GM18502 (cell line): Measurements from ENCODE around the gene DDX24.

Experiments
- ATAC-seq: cut with Tn5 transposase; IDR thresholded peaks from one replicate; pipeline ENCODE4 v1.9.1; 2021; ENCODE audit warnings: mild to moderate bottlenecking; ENCODE audit not compliant: unreplicated experiment, poor library complexity

DDX24 gene, protein sequence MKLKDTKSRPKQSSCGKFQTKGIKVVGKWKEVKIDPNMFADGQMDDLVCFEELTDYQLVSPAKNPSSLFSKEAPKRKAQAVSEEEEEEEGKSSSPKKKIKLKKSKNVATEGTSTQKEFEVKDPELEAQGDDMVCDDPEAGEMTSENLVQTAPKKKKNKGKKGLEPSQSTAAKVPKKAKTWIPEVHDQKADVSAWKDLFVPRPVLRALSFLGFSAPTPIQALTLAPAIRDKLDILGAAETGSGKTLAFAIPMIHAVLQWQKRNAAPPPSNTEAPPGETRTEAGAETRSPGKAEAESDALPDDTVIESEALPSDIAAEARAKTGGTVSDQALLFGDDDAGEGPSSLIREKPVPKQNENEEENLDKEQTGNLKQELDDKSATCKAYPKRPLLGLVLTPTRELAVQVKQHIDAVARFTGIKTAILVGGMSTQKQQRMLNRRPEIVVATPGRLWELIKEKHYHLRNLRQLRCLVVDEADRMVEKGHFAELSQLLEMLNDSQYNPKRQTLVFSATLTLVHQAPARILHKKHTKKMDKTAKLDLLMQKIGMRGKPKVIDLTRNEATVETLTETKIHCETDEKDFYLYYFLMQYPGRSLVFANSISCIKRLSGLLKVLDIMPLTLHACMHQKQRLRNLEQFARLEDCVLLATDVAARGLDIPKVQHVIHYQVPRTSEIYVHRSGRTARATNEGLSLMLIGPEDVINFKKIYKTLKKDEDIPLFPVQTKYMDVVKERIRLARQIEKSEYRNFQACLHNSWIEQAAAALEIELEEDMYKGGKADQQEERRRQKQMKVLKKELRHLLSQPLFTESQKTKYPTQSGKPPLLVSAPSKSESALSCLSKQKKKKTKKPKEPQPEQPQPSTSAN

DNA sequence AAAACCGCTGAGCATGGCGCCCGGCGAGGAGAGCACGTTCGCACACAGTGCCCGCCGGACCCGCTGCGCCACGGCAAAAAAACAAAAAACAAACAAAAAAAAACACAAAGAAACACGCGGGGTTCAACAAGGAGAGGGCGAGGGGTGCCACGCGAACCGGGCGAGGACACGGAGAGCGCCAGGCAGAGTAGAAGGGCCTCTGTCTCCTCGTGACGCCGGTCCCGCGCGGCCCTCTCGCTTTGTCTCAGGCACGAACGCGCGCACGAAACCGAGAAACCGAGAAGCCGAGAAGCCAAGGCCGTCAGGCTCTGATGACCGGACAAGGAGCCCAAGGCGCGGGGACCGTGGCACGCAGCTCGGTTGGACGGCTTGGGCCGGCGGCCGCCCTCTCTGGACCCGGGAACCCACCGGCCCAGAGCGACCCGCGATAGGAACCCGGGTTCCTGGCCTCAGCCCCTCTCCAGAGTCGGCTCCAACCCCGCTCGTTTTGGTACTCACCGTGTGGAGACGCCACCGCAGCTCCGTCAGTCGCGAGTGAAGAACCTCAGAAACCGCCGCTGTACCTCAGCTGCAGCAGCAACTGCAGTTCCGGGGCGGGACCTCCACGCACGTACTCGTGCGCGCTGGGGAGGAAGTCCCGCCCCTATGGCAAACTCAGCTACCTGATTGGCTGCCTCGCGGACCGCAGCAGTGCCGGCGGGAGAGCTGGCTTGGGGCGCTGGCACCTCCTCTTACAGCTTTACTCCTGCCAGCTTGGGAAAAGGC is at the start of gene DDX24, which contains the start of gene IFI27L1:
TSS of gene DDX24 (minus strand) at position 582 of the 765 bp plus-strand sequence. CDS start 1,460 bp downstream, outside the sequence.
TSS of gene IFI27L1 (plus strand) at position 690 of the 765 bp plus-strand sequence. CDS start 15,628 bp downstream, outside the sequence.
- peak; percentile 98 for ATAC-seq

DNA sequence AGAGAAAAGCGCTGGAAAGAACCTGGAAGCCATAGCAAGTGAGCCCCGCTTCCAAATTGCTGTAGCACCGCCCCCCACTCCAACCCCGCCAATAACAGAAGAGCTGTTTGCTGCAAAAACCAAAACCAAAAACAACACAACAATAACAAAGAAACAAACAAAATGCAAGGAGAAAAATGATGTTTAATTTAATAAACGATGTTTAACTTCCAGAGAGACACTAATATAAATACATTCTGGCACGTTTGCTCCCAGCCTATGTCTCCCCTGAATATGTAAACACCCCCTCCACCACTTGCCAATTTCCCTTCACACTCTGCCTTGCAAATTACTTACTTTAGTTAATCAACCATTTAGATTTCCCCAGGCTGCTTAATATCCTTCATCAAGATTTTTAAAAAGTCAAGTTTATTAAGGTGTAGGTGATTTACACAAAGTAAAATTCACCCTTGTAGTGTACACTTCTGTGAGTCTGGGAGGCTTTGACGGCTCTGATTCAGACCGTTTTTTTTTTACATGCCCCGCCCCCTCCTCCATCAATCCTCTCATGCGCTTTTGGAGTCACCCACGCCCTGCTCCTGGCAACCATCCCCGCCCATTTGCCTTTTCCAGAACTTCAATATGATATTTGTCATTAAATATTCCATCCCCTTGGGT is 48.9 kb upstream of the DDX24 start:
- ATAC-seq = no peak

DNA sequence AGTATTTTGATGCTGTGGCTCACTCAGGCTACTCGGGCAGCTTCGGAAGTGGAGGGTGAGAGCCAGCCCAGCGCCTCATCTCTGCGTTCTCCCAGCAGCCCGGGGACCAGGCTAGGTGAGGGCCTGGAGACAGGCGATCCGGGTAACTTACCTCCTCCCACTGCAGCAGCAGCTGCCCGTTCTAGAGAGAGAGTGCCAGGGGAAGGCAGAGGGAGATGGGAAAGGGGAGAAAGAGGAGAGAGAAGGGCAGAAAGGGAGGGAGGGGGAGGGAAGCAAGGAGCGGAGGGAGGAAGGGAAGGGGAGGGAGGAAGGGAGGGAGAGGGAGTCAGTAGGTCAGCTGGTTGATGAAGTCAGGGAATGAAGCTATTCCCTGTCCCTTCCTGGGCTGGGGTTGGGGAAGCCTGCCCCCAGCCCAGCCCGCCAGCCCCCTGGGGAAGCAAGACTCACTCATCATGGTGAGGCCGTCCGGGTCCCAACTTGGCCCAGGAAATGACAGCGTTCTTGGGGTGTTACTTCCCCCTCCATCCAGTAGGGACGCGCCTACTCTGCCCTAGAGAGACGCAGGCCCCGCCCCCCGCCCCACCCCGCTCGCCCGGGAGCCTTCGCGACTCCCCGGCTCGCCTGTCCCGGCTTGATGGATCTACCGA is 48.2 kb upstream of the DDX24 start, which contains the start of gene IFI27L2:
TSS of gene IFI27L2 (minus strand) at position 494 of the 647 bp plus-strand sequence. CDS start at position 454, 40 bp downstream.
- peak; percentile 97 for ATAC-seq

DNA sequence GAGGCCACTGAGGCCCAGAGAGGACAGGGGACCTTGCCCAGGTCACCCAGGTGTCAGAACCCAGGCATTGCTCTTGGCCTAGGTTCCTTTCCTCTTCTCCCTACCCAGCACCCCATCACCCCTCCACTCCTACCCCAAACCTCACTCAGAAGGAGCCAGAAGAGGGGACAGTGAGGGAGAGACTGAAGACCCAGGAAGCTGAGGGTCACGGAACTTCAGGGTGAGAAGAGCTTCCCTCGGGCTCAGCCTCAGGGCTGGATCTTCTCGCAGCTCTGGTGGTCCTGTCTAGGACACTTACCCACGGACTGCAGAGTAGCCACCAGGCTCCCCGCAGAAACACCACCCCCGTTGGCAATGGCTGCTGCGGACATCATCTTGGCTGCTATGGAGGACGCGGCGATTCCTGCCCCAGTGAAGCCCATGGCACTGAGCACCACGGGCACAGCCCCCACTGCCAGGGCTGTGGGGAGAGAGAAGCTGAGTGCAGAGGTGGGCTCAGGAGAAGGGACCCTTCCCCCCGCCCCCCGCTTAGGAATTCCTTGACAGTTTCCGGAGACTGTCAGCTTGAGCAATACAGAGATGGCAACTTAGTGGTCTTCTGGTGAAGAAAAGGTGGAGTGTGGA is 47.3 kb upstream of the DDX24 start:
- no peak for ATAC-seq

DNA sequence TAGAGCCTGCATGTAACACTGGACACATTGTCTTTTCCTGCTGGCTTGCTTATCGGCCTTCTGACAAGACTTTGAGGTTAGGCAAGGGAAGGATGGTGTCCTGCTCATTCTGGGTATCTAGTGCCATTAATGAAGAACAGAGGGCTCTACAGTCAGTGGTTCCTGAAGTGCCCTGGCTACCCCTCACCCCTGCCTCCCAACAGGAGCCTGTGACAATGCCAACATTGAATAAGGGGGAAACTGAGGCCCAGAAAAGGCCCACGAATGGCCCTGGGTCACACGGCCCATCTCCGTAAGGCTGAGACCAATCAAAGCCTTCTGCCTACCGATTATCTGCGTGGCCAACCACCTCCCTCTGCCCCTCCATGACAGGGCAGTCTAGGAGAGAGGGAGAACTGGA is 46.3 kb upstream of the DDX24 start:
- no peak for ATAC-seq

DNA sequence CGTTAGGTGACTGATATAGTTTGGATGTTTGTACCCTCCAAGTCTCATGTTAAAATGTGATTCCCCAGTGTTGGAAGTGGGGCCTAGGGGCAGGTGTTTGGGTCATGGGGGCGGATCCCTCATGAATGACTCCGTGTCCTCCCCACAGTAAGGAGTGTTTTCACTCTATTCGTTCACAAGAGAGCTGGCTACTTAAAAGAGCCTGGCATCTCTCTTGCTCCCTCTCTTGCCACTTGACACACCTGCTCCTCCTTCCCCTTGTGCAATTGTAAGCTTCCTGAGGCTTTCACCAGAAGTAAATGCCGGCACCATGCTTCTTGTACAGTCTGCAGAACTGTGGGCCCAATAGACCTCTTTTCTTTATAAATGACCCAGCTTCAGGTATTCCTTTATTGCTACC is 45.8 kb upstream of the DDX24 start:
- no peak for ATAC-seq

DNA sequence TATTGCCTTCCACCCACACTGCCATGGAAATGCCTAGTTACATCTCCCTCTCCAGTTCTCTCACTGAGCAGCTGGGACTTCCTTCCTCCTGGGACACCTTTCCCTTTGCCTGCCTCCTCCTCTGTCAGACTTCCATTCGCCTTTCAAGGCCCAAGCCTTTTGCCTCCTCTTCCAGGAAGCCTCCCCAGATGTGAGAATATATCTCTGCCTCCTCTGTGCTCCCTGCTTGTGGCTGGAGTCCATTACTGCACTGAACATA is 45.3 kb upstream of the DDX24 start:
- ATAC-seq = no peak

DNA sequence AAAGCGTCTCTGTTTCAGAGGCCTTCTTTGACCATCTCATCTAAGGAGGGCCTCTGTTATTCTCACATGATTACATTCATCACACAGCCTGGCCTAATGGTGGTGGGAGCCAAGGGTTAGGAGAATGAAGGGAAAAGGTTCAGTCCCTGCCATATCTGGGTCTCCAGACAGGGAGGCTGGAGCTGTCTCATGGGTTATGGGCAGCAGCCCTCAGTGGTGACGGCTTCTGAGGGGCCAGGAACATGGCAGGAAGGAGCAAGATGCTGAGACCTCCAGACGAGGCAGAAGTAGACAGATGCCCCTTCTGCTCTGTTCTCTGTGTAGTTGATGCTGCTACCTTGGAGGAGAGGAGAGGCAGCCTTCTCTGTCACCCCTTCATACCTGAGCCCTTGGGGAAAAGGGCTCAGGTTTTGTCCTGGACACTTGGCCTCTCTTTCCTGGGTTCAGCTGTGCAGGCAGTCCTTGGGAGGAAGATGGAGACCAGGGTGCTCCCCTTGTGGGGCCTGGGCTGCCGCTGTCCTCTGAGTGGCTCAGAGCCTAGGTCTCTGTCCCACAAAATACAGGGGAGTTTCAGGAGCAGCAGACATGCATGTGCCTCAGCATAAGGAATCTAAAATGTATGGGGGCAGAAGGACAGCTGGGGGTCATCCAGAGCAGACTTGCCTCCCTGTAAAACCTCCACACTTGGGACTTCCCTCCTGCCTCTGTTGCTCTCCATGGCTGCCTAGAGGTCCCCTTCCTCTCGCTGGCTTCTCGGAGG is 44.8 kb upstream of the DDX24 start:
- no peak for ATAC-seq

DNA sequence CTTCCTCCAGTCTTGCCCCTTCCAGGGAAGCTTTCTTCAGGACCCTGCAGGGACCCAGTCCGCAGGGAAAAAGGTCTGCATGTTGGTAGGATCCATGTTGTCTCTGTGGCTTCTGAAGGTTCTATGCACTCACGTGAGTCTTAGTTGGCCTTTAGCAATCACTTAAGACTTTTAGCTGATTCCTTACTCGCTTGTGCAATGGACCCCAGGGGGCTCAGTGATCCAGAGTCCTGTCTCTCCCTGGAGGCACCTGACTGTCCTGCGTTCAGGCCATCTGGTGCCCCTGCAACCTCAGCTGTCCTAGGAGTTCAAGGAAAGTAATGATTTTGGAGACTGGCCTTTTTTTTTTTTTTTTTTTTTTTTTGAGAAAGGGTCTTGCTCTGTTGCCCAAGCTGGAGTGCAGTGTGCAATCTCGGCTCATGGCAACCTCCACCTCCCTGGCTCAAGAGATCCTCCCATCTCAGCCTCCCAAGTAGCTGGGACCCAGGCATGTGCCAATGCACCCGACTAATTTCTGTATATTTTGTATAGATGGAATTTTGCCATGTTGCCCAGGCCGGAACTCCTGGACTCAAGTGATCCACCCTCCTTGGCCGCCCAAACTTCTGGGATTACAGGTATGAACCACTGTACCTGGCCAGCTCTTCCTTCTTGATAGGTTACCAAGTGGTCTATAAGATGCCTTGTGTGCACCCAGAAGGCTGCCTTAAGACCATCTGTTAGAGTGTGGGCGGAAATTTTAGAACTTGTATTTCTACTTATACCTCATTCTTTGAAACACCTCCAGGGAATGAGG is 43.8 kb upstream of the DDX24 start:
- no peak for ATAC-seq

DNA sequence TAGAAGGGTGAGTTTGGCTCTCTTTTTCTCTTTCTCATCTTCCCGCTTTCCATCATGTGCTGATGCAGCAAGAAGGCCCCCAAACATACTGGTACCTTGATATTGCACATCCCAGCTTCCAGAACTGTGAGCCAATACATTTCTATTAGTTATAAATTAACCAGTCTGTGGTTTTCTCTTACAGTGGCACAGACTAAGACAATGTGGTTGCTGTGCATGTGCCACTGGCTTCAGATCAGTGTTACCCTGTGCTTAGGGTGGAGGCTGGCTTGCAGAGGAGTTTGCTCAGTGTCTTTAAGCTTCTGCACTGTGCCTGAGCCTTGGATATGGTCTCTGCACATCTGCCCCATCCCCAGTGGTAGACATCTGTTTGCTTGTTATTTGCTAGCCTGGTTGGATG is 42.9 kb upstream of the DDX24 start:
- no peak for ATAC-seq

DNA sequence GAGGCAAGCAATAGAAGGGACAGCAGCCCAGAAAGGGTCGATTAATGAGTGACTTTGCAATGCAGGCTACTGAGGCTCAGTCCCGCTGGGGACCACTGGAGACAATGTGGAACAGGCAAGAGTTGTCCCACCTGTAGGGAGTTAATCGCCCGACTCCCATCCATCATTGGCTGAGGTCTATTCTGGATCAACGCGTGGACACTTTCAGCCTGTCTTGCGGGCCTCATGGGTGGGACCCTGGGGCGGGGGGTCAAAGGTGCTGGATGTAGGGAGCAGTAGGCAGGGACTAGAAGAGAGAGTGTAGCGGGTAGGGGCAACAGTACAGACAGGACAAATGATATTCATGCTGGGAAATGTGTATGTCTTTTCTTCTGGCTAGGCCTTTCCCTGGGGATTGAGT is 42.3 kb upstream of the DDX24 start:
- no peak for ATAC-seq

DNA sequence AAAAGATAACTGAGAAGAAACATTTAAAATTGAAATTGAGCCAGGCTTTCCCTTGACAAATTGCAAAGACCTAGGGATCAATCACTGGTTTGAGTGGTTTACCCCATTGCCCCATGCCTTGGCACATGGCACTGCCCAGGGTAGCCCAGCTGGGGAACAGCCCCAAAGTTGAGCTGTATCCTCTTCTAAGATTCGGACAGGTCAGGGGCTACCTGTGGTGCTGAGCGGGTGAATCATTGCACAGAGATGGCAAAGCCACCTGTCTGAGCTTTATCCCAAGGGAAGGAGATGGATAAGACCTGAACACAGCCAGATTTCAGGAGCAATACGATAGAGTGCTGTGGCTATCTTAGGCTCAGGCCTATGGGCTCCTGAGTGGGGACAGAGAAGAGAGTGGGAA is 41.4 kb upstream of the DDX24 start:
- no peak for ATAC-seq

DNA sequence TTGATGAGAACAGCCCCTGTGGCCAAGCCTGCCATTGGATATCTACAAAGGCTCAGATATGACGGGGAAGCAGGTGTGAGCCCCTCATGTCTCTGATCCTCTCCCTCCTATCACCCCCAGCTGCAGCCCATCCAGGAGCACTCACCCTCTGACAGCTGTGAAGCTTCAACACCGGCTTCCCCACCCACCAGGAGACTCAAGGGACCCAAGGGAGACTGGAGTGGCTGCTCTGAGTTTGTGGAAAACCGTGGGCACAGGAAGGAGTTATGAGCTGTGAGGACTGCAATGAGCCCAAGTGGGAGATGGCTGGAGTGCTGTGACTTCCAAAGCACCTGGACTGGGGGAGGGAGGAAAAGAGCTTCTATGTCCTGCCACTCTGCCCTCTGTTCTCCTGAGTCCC is 40.5 kb upstream of the DDX24 start:
- no peak for ATAC-seq

DNA sequence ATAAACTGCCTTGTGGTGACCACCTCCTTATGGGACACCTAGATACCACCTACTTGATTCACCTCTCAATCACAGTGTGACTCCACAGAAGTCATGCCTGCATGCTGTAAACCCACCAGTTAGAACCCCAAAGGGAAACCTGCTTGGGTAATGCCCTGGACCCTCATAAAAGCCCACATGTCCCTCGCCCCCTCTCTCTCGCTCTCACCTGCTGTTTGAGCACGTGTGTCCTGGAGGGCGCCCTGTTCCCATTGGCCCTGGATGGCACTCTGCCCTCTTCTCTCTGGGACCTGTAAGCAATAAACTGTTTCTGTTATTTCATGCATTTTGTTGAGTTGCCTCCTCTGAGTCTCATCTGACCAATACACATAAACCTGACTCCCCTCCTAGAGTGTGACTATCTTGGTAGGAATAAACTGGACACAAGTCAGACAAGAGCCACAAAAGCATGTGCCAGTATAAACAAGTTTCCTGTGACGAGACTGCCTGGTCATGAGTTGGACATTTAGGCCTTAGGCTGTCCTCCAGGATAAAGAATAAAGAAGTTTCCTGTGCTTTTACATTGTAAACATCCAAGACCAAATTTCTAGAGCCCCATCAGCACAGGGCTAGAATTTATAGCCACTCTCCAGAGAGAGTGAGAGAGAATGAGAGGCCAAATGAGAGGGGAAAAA is 39.8 kb upstream of the DDX24 start:
- no peak for ATAC-seq

DNA sequence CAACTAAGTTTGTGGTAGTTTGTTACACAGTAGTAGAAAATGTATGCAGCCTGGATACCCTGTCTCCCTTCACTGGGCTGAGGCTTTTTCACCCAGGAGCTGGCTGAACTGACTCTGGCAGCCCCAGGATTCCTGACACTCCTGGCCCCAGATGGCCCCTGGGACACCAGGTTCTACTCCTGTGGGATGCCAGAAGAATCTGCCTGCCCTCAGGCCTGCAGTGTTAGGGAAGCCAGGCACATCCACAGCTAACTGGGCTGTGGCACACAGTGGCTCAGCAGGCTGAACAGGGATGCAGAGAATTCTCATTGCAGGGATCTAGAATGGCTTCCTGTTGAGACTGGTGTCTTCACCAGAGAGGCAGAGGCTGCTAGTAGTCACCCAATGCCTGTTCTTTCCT is 38.1 kb upstream of the DDX24 start:
- ATAC-seq = no peak

DNA sequence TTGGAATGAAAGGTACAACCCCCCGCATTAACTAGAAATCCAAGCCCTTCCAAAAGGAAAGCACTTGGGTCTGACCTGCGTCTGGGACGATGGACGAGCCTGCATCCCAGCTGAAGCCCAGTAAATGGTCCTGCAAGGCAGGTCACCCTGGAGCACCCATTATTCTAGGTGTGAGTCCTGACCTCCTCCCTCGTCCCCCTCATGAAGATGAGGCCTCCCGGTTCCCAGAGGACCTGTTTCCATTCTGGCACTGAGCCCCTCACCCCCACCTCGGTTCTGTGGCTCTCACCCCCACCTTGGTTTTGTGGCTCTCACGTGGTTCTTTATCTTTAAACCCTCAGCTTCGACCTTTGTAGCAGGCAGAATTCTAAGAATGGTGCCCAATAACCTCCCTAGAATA is 36.9 kb upstream of the DDX24 start:
- ATAC-seq = no peak

DNA sequence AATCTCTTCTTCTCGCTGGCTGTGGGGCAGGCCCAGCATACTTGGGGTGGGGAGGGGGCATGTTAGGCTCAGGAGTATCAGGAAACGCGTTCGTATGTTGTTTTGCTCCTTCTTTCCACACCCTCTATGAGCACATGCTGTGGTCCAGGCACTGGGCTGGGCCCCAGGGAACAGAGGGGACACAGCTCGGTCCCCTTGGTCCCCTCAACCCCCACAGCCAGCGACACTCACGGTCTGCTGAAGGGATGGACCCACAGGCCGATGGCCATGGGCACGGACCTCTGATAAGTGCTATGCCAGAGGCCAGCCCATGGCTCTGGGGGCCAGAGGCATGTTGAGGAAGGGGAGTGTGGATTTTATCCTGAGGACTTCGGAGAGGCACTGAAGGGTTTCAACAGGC is 35.7 kb upstream of the DDX24 start:
- ATAC-seq = no peak
